ENCODE measurements around the gene ANKS1B.

Gene ANKS1B

GRCh38 chr12:99128246-99128802 is 856.4 kb downstream of the ANKS1B start:
- no peak for DNase-seq (ENCODE audit: low spot score)

GRCh38 chr12:99122959-99123358 is 861.8 kb downstream of the ANKS1B start:
- no peak for DNase-seq (ENCODE audit: low spot score)

DNA sequence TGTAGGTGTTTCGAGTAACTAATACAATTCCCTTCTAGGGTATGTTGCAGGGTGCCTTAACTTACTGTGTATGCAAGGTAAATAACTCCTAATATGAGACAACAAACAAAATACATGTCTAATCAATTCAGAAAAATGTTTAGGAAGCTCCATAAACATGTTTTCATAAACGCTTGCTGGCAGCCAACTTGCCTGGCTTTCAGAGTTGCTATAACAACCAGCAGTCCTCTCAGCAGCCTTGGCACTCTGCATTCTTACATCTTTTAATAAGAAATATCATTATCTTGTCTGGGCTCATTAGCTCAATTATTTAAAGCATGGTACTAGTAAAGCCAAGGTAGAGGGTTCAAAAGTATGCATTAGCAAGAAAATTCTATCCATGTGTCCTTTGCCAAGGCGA is 862.2 kb downstream of the ANKS1B start:
- no peak for DNase-seq (ENCODE audit: low spot score)

DNA sequence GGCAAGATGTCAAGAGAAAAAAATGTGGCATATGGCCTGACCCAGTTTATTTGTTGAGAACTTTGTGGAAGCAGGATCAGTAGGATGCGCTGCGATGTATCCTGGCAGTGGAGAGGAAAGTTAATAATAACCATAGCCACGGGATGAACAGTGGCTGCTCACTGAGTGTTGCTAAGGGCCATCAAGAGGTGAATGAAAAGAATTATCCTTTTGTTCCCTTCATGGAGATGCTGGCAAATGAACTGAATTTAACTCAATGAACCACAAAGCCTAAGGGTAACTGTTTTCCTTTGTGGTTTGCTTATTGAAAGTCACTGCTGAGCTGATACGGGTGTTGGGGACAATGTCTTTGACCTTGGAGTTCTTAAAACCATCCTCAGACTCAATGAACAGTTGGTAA is 863.2 kb downstream of the ANKS1B start:
- DNase-seq (ENCODE audit: low spot score) = no peak

- no peak for DNase-seq (ENCODE audit: low spot score)
Measured at GRCh38 chr12:99119943-99120342, 864.8 kb downstream of the ANKS1B start.

- peak; percentile 74 for DNase-seq (ENCODE audit: low spot score)
Measured at GRCh38 chr12:99119449-99119848, 865.3 kb downstream of the ANKS1B start.

- DNase-seq (ENCODE audit: low spot score) = peak; percentile 72
Measured at GRCh38 chr12:99111600-99111999, 873.1 kb downstream of the ANKS1B start.

- DNase-seq (ENCODE audit: low spot score) = no peak
Measured at GRCh38 chr12:99110868-99111267, 873.9 kb downstream of the ANKS1B start.

DNA sequence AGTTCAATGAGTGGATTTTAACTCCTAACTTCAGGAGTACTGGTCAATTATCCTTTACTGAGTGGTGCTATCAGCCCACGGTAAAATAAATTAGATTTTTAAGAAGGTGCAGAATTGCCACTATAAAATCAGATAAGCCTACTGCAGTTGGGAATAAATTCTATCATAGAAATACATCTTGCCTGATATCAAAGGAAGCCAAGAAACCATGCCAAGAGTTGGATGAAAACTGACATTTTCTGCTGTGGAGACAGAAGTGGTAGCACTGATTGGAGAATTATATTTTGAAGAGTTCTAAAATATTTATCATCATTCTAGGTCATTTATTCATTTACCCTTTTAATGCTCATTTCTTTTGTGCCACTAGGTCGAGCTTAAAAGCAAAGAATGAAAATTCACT is 874.5 kb downstream of the ANKS1B start:
- DNase-seq (ENCODE audit: low spot score) = no peak

DNA sequence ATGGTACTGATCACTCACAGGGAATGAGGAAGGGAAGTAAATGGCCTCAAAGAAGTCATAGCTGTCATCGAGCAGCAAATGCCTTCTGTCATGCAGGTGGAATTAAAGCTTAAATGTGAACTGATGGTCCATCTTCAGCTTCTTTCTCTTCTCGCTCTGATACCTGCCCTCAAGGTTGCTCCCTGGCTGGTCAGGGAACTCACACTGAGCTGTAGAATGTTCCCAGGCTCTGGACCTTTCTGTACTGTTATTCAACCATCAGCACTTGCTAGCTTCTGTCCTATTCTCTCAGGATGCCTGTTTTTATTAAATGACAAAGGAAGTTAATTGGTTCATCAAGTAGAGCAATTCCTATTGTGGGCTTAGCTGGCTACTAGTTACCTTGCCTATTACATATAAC is 875.8 kb downstream of the ANKS1B start:
- DNase-seq (ENCODE audit: low spot score) = no peak

DNA sequence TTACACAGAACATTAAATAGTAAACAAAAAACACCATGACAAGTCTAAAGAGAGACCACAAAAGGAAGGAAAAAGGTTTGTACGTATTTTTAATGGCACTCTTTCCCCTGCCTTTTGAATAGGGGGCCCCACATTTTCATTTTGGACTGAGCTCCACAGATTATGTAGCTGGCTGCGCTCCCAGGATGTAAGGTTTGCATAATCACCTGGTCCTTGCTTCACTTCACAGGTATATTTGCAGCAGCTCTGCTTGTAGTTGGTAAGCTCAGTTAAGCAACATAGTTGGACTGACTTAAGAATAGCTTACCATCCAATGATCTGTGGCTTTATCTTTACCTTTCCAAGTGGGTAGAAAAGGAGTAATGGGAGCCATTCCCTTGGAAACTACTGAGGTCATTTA is 885.0 kb downstream of the ANKS1B start:
- DNase-seq (ENCODE audit: low spot score) = no peak

GRCh38 chr12:99097171-99097570 is 887.6 kb downstream of the ANKS1B start:
- DNase-seq (ENCODE audit: low spot score) = no peak

GRCh38 chr12:99093166-99093565 is 891.6 kb downstream of the ANKS1B start:
- DNase-seq (ENCODE audit: low spot score) = no peak

DNA sequence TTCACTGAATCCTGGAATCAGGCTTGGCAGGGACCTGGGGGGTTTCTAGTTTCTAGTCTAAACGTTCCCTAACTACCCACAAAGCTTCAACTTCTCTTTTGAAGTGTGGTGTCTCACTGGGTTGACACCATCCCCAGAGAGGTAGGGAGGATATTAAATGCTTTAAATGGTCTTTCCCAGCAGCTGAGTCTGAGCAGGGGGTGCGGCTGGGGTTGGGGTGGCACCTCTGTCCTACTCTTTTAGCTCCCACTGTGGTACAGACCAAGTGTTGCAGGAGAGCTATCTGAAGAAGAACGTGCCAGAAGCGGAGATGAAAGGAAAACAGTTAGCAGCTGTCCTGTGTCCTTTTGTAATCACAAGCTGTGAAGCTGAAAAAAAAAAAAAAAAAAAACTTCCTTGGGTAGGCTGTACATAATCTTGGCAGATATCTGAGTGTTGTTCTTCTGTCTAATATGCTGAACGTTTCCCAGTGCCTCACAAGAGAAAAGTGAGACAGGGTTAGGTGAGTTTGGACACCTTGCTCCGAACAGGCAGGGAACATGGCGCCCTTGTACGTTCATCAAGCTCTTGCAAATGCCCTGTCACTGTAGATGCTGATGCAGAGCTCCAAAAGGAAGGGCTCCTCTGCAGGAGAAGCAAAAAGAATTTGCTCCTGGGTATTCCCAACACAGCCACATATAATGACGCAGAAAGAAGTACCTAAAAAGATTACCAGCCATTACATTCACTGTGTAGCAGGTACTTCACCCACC is 892.5 kb downstream of the ANKS1B start:
- no peak for DNase-seq (ENCODE audit: low spot score)

GRCh38 chr12:99087278-99087677 is 897.5 kb downstream of the ANKS1B start:
- DNase-seq (ENCODE audit: low spot score) = no peak

GRCh38 chr12:99079811-99080210 is 904.9 kb downstream of the ANKS1B start:
- no peak for DNase-seq (ENCODE audit: low spot score)

- DNase-seq (ENCODE audit: low spot score) = no peak
Measured at GRCh38 chr12:99068993-99069747, 915.6 kb downstream of the ANKS1B start.

- no peak for DNase-seq (ENCODE audit: low spot score)
Measured at GRCh38 chr12:99067171-99067785, 917.5 kb downstream of the ANKS1B start.

GRCh38 chr12:99066726-99067125 is 918.0 kb downstream of the ANKS1B start:
- DNase-seq (ENCODE audit: low spot score) = no peak

DNA sequence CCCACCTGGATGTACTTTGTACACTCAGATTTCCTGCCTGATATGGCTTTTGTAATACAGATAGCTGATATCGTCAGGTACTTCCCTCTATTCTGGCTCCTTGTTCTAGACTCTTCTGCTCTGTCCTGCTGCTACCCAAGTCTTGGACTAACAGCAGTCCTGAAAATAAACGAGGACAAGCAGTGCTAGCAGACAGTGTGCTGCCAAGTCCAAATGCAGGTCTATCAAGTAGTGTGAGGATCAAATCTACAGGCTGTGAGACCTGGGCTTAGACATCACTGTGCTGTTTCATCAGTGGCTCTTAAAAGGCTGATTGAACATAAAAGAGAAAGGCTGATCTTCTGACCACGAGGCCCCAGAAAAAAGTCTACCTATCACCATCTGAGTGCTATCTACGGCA is 921.6 kb downstream of the ANKS1B start:
- DNase-seq (ENCODE audit: low spot score) = no peak

DNA sequence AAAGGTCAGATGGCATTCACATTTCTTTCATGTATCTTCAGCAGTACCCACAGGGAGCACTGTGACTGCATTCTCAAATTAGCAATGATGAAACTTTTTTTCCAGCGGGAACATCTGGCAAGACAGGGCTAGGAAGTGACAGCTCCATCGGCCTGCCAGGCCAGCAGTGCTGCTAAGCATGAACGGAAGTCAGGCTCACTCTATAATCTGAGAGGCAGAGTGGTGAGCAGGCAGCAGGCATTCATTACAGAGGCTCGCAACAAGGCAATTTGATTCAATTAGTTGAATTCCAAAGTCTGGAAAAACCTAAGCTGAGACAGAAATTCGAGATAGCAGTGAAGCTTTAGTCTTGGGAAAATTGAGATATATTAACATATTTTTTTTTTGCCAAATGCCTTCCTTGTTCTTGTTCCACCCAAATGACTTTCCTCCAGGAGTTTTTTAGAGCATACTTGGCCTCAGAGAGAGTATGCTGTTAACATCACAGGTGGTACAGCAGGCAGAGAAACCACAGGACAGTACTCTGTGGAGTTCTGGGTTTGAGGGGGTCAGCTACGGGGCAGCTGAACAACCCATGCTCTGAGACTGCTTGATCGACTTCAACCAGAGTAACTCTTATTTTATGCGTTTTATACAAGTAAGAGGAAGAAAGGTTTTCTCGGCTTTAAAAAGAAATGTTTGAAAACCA is 924.8 kb downstream of the ANKS1B start:
- DNase-seq (ENCODE audit: low spot score) = no peak

DNA sequence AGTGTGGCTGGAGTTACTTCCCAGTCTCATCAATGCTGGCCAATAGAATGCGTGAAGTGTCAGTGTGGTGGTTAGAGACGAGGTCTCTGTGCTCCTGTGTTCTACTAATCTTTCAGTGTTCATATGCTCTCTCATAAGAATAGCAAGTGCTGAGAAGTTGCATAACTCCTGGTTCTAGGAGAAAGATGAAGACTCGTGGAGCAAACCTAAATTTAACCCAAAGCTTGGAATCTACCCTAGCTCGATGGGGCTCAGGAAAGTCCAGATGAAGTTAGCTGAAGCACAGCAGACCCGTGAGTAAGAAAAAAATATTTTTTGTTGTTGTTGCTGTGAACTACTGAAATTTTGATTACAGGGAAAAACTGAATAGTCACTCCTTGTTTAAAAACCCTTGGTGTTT is 927.1 kb downstream of the ANKS1B start:
- no peak for DNase-seq (ENCODE audit: low spot score)

Measured in putamen (tissue), 1 donor.